ENCODE data around the gene TCF7L2.

DNA sequence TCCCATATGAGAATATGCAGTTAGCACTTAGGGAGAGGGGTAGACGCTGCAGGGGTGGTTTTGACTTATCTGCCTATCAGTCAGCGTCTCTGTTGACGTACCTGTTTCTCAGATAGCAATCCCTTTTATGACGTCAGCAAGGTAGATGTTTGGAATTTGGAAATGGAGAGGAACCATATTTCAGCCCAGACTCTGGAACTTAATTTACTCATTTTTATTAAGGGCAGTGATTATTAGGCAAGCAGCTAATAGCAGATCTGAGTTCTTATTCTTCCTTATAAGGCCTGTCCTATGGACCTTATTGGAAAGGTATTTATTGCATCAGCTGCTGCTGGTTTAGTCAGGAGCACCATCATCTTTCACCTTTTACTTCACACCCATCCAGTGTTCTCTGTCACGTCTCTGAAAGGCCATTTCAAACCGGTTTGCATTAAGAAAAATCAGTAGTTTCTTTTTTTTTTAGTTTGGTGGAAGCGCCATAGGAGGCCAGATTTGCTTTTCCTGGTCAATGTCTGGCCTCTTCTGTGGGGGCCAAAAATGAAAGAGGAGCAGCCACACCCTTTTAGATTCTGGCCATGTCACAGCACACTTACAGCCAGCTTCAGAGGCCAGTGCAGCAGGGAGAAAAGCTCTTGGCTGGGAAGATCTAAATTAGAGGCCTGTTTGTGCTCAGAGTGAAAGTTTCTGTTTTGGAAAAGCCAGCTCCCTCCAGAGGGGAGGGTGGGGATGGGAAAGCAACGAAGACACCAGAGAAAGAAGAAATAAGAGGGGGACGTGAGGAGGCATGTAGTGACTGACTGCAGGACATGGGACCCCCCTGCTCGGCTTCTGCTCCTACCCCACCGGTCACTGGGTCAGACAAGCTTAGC, 146.3 kb downstream of the TCF7L2 start:
- TF ChIP-seq, protein P1, sequence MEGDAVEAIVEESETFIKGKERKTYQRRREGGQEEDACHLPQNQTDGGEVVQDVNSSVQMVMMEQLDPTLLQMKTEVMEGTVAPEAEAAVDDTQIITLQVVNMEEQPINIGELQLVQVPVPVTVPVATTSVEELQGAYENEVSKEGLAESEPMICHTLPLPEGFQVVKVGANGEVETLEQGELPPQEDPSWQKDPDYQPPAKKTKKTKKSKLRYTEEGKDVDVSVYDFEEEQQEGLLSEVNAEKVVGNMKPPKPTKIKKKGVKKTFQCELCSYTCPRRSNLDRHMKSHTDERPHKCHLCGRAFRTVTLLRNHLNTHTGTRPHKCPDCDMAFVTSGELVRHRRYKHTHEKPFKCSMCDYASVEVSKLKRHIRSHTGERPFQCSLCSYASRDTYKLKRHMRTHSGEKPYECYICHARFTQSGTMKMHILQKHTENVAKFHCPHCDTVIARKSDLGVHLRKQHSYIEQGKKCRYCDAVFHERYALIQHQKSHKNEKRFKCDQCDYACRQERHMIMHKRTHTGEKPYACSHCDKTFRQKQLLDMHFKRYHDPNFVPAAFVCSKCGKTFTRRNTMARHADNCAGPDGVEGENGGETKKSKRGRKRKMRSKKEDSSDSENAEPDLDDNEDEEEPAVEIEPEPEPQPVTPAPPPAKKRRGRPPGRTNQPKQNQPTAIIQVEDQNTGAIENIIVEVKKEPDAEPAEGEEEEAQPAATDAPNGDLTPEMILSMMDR (IDR thresholded peaks at IDR 0.05; ENCODE audit: insufficient read depth, low read length) = no peak
- TF ChIP-seq REST (IDR thresholded peaks at IDR 0.05; ENCODE audit: insufficient replicate concordance, low read depth) (no peak), GABPA (IDR thresholded peaks at IDR 0.05; ENCODE audit: low read depth) (no peak), POLR2AphosphoS5 (IDR thresholded peaks at IDR 0.05; ENCODE audit: low read depth) (no peak), SPI1 (IDR thresholded peaks at IDR 0.05; ENCODE audit: borderline replicate concordance, low read depth) (no peak)
